ENCODE measurements around the gene MDC1. TPM values are rescaled to one million over a fixed set of nuclear protein-coding genes. Genes with fewer than 3 reads are reported as not detected.
A peak's percentile ranks its signal among the peaks of the same experiment; 100 is the strongest.

MDC1 gene
- total and polyA plus RNA-seq, 10 donors: 7.8 to 47.7 (median 22.1) TPM

DNA sequence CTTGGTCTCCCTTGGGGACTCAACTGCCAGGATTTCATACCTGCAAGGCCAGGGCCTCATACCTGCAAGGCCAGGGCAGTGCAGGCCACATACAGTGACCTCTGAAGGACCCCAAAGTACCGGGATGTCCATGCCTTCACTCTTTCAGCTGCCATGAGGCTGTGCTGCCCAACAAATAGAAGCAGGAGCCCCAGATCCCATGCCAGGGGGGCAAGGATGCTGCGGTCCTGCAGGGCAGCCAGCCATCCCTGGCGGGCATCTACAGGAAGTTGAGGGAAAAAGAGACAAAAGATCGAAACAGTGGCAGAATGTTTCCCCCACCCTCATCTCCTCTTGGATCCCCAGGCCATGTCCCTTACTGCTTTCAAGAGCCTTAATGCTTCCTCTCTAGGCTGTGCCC lies 27.1 kb downstream of the MDC1 start:
- Histone ChIP-seq H3K4me1 (peaks cover 34 to 59% (median 47%) of the 10 kb centered on the region in 6 donors), H3K36me3 (peaks cover 0 to 6% (median 0%) of the 10 kb centered on the region in 6 donors), H3K9me3 (no peaks in the 10 kb centered on the region), H3K4me3 (peak overlapping the region in 7 of 8 donors; percentile 58 to 98 (median 69)), H3K27ac (peak overlapping the region; percentile 0 to 100 (median 98)), H3K27me3 (replicated peaks in 1 of 7) (no peaks in the 10 kb centered on the region)
- 18 to 38% (median 30%) methylated on average over 4 of the region's 4 CpGs for WGBS, 5 donors
- DNase-seq: peak; percentile 76
- TF ChIP-seq, protein P1, sequence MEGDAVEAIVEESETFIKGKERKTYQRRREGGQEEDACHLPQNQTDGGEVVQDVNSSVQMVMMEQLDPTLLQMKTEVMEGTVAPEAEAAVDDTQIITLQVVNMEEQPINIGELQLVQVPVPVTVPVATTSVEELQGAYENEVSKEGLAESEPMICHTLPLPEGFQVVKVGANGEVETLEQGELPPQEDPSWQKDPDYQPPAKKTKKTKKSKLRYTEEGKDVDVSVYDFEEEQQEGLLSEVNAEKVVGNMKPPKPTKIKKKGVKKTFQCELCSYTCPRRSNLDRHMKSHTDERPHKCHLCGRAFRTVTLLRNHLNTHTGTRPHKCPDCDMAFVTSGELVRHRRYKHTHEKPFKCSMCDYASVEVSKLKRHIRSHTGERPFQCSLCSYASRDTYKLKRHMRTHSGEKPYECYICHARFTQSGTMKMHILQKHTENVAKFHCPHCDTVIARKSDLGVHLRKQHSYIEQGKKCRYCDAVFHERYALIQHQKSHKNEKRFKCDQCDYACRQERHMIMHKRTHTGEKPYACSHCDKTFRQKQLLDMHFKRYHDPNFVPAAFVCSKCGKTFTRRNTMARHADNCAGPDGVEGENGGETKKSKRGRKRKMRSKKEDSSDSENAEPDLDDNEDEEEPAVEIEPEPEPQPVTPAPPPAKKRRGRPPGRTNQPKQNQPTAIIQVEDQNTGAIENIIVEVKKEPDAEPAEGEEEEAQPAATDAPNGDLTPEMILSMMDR (IDR thresholded peaks at IDR 0.05 in 8 of 11, conservative IDR thresholded peaks at IDR 0.05 in 3 of 11): no peak
- TF ChIP-seq POLR2A (IDR thresholded peaks at IDR 0.05) (no peak), POLR2AphosphoS5 (IDR thresholded peaks at IDR 0.05) (no peak)
- intact Hi-C loops (cut with DNase I; ENCODE audit: low total_unique reads): no loop called here

DNA sequence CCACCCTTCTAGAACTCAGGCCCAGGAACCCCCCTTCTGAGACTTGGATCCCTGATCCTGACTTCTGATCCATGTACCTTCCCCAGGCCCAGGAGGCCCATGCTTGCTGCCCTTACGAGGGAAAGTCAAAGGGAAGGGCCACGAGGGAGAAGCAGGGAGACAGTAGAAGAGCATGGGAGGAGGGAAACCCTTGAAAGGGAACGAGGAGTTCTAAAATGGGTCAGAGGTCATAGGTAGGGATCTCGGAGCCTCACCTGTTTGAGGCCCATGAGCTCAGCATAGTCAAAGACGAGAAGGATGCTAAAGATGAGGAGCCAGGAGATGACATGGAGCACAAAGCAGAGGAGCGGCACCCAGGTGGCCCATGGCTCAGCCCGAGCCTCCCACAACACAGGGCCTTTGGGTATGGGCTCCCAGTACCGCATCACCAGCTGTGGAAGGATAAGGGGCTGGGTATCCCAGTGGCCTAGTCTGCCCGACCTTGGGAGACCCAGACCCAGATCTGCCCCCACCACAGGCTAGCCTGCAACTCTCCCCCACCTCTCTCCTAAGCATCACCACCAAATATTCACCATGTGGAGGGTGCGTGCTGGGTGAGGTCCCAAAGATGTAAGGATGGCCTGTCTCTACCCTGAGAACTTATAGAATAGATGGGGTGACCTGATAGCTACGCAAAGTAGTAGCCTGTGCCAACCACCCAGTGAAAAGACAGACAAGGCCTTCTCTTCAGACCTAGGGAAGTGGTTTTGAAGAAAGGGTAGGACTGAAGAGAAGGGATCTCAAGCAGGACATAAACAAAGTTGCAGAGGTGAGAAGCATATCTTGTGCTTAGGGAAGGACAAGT lies 27.8 kb downstream of the MDC1 start:
- 80 to 86% (median 83%) methylated on average over 10 to 11 of the region's 11 CpGs for WGBS, 5 donors
- no peaks in the 10 kb centered on the region for H3K9me3 ChIP-seq
- no peaks in the 10 kb centered on the region for H3K27me3 ChIP-seq (replicated peaks in 1 of 7)
- peak; percentile 77 for DNase-seq
- H3K4me3 ChIP-seq: peak overlapping the region in 4 of 8 donors; percentile 72 to 98 (median 95)
- H3K36me3 ChIP-seq: peaks cover 0 to 7% (median 0%) of the 10 kb centered on the region in 6 donors
- peaks cover 34 to 62% (median 48%) of the 10 kb centered on the region in 6 donors for H3K4me1 ChIP-seq
- intact Hi-C loops (cut with DNase I; ENCODE audit: low total_unique reads): no loop called here
- TF ChIP-seq POLR2A (IDR thresholded peaks at IDR 0.05): no peak
- TF ChIP-seq, protein P1 (IDR thresholded peaks at IDR 0.05 in 8 of 11, conservative IDR thresholded peaks at IDR 0.05 in 3 of 11): no peak
- TF ChIP-seq POLR2AphosphoS5 (IDR thresholded peaks at IDR 0.05): no peak
- peak overlapping the region; percentile 93 to 100 (median 98) for H3K27ac ChIP-seq

DNA sequence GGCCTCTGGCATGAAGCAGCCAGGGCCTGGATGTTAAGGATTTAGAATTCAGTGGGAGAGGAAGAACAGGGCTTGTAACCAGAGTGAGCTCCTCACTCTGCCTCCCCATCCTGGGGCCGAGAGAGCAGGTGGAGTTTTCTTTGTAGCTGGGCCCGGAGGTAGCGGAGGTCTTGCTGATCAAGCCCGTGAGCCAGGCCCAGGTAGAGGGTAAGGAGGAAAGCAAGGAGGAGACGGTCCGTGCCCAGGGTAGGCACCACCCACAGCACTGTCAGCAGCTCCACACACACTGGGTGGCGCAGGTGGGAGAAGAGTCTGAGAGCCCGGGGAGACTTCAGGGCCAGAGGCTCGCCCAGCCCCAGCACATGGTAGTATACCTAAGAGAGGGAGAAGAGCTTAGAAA lies 28.5 kb downstream of the MDC1 start:
- Histone ChIP-seq H3K27ac (peak overlapping the region; percentile 93 to 100 (median 98)), H3K27me3 (replicated peaks in 1 of 7) (no peaks in the 10 kb centered on the region), H3K4me3 (peak overlapping the region in 7 of 8 donors; percentile 90 to 99 (median 95)), H3K36me3 (peaks cover 0 to 7% (median 0%) of the 10 kb centered on the region in 6 donors), H3K9me3 (no peaks in the 10 kb centered on the region), H3K4me1 (peaks cover 34 to 66% (median 48%) of the 10 kb centered on the region in 6 donors)
- peak; percentile 88 for DNase-seq
- 45 to 74% (median 69%) methylated on average over 9 of the region's 9 CpGs for WGBS, 5 donors
- TF ChIP-seq POLR2A (IDR thresholded peaks at IDR 0.05) (no peak), POLR2AphosphoS5 (IDR thresholded peaks at IDR 0.05) (peak in 1 of 3 donors; percentile 67)
- intact Hi-C loops (cut with DNase I; ENCODE audit: low total_unique reads): no loop called here

DNA sequence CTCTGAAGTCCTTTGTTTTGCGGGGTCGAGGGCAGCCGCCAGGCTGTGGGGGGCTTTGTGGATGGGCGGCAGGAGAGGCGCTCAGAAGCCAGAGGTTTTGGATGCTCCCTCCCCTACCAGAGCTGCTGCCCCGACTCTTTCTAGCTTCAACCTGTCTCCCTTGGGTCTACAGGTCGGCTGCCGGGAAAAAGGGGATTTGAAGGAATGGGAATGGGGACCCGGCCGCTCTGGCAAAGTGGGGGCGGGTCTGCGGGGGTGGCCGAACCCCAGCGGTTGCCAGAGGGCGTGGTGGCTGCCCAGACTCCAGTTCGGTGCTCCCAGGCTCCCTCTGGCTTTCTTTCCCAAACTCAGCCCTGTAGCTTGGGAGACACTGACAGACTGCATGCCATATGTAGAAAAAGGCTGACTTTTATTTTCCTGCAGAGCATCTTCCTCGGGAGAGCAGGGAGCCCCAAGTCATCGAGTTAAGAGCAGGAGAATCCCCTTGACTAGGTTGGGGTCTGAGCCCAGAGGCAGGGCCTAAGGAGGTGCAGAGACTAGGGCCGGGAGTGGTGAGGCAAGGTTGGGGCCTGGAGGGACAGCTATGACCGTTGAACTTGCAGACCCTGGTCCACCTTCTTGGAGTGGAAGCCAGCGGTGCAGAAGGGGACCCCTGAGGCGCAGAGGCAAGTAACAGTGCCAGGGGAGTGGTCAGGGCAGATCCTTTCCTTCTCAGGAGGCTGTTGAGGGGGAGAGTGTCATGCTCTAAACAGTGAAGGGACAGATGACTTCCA lies 29.2 kb downstream of the MDC1 start:
- Histone ChIP-seq H3K4me1 (peaks cover 34 to 74% (median 50%) of the 10 kb centered on the region in 6 donors), H3K9me3 (no peaks in the 10 kb centered on the region), H3K27me3 (replicated peaks in 1 of 7) (no peaks in the 10 kb centered on the region), H3K36me3 (peaks cover 0 to 7% (median 0%) of the 10 kb centered on the region in 6 donors), H3K4me3 (peak overlapping the region; percentile 90 to 99 (median 96)), H3K27ac (peak overlapping the region; percentile 93 to 100 (median 98))
- WGBS, 5 donors: 11 to 21% (median 19%) methylated on average over 21 to 22 of the region's 22 CpGs
- TF ChIP-seq POLR2A (IDR thresholded peaks at IDR 0.05): no peak
- TF ChIP-seq, protein P1 (IDR thresholded peaks at IDR 0.05 in 8 of 11, conservative IDR thresholded peaks at IDR 0.05 in 3 of 11): peak in 2 of 11 experiments; percentile 5 to 20
- intact Hi-C loops (cut with DNase I; ENCODE audit: low total_unique reads): no loop called here
- peak; percentile 82 for DNase-seq

Measured in spleen (tissue), 11 donors.